HepG2 (cell line): Measurements from ENCODE around the gene DDX24. TPM values are rescaled to one million over a fixed set of nuclear protein-coding genes. Genes with fewer than 3 reads are reported as not detected.
"Not testable (repeated sequence)": the region's sequence is repeated elsewhere in the genome, so short reads cannot be mapped to it uniquely, and the experiment has no call there.

Source experiments
- ATAC-seq: fragments of 200-7000 bp; cut with Tn5 transposase; 3 replicates; pipeline ENCODE4 v1.9.1; 2020; ENCODE audit warnings: mild to moderate bottlenecking, moderate library complexity
- BruUV-seq: library from RNA; stranded (reverse); fragments of 400-500 nt; replicated peaks from 2 replicates; lab custom pipeline; 2021; lab: Mats Ljungman, UMichigan
- CTCF ChIA-PET: fragments of 300-600 bp; formaldehyde crosslinking; extraction: SDS; loops from one replicate; lab custom pipeline; 2021; ENCODE audit warnings: low total read pairs, inconsistent platforms, low intra/inter-chr PET ratio; lab: Yijun Ruan, JAX
- POLR2A ChIA-PET: fragments of 350-600 bp; sonication (Branson Sonifier 250); formaldehyde crosslinking; loops from one replicate; lab custom pipeline; 2020; ENCODE audit warnings: antibody characterized with exemption, inconsistent platforms; lab: Yijun Ruan, JAX
- DNase-seq: peaks from one replicate; pipeline ENCODE4 v3.0.0-alpha.2; 2015; ENCODE audit warnings: low spot score
- FAIRE-seq: peaks from 3 replicates; lab custom pipeline; 2011; peaks lifted over from hg19 to GRCh38; lab: Jason Lieb, UNC
- H2AFZ ChIP-seq: one replicate; pipeline ENCODE4 v1.6.1; 2011; ENCODE audit warnings: low read length, inconsistent platforms
- H3K27ac ChIP-seq: fragments of 300-600 bp; 3 replicates; pipeline ENCODE4 v1.8.0; 2011; ENCODE audit warnings: mixed run types, mild to moderate bottlenecking, mixed read lengths, low read length, inconsistent platforms; ENCODE audit not compliant: insufficient read depth; ENCODE audit errors: extremely low read length
- H3K27me3 ChIP-seq, 2 experiments: fragments of 200-600 bp in 1 of 2; 2 replicates in 1 of 2; 3 replicates in 1 of 2; pipeline versions ENCODE4 v1.6.0 to v1.8.0; 2011; ENCODE audit warnings: low read length in 2 of 2, mild to moderate bottlenecking in 2 of 2, moderate library complexity in 2 of 2, inconsistent platforms in 1 of 2; ENCODE audit not compliant: insufficient read depth in 2 of 2, control insufficient read depth in 1 of 2
- H3K36me3 ChIP-seq, 2 experiments: fragments of 200-600 bp in 1 of 2; replicated peaks in 1 of 2; 2 replicates in 1 of 2; 3 replicates in 1 of 2; pipeline versions ENCODE4 v1.5.1 to v1.8.0; 2011; ENCODE audit warnings: low read length in 2 of 2, inconsistent platforms in 1 of 2; ENCODE audit not compliant: insufficient read depth in 2 of 2, control insufficient read depth in 1 of 2
- H3K4me1 ChIP-seq: 2 replicates; pipeline ENCODE4 v1.5.1; 2012; ENCODE audit warnings: low read length, inconsistent platforms; ENCODE audit not compliant: insufficient read depth
- H3K4me2 ChIP-seq: 2 replicates; pipeline ENCODE4 v1.6.0; 2011; ENCODE audit warnings: low read depth, low read length, inconsistent platforms
- H3K4me3 ChIP-seq, 3 experiments: fragments of 200-600 bp in 1 of 3; sonication (generic), shearing (Covaris generic) in 1 of 3; replicated peaks in 1 of 3; 2 replicates each; pipeline ENCODE4 v1.5.1; 2011 to 2016; ENCODE audit warnings: low read length in 3 of 3, inconsistent platforms in 2 of 3, low read depth in 2 of 3, mild to moderate bottlenecking in 2 of 3, control low read depth in 1 of 3, mixed read lengths in 1 of 3; ENCODE audit not compliant: insufficient read depth in 1 of 3
- H3K79me2 ChIP-seq: one replicate; pipeline ENCODE4 v1.6.1; 2011; ENCODE audit warnings: low read length, inconsistent platforms; ENCODE audit not compliant: insufficient read depth
- H3K9ac ChIP-seq: 2 replicates; pipeline ENCODE4 v1.6.0; 2011; ENCODE audit warnings: mild to moderate bottlenecking, low read depth, low read length, inconsistent platforms; ENCODE audit not compliant: insufficient read depth
- H3K9me3 ChIP-seq: 2 replicates; pipeline ENCODE4 v1.5.1; 2012; ENCODE audit warnings: mild to moderate bottlenecking, low read length
- H4K20me1 ChIP-seq: 2 replicates; pipeline ENCODE4 v1.6.0; 2011; ENCODE audit warnings: inconsistent platforms, mild to moderate bottlenecking, low read length, moderate library complexity; ENCODE audit not compliant: insufficient read depth
- CCAR2 ChIP-seq: fragments of 200-400 bp; formaldehyde crosslinking; optimal IDR thresholded peaks from 2 replicates; pipeline ENCODE3; 2018; ENCODE audit warnings: low read depth, mild to moderate bottlenecking, low read length, moderate library complexity
- FOXM1 ChIP-seq: sonication (generic); formaldehyde crosslinking; IDR thresholded peaks from 2 replicates; pipeline ENCODE4 v1.5.0; 2020; ENCODE audit warnings: missing genetic modification reagents
- HNRNPUL1 ChIP-seq: fragments of 200-400 bp; formaldehyde crosslinking; IDR thresholded peaks from 2 replicates; pipeline ENCODE4 v1.6.1; 2017; ENCODE audit warnings: low read depth, mild to moderate bottlenecking, low read length, moderate library complexity
- HOMEZ ChIP-seq: IDR thresholded peaks from 2 replicates; pipeline ENCODE4 v1.6.1; 2016; ENCODE audit warnings: low read depth
- KDM1A ChIP-seq: IDR thresholded peaks from 2 replicates; pipeline ENCODE4 v1.6.1; 2016; ENCODE audit warnings: missing compliant biosample characterization
- PITX1 ChIP-seq: sonication (generic); formaldehyde crosslinking; IDR thresholded peaks from 2 replicates; pipeline ENCODE4 v1.5.1; 2020; ENCODE audit warnings: mild to moderate bottlenecking, missing genetic modification reagents
- RFX1 ChIP-seq: fragments of 450-650 bp; IDR thresholded peaks from 2 replicates; pipeline ENCODE4 v1.6.1; 2017
- SIX1 ChIP-seq: sonication (generic); formaldehyde crosslinking; IDR thresholded peaks from 2 replicates; pipeline ENCODE4 v1.4.0; 2020; ENCODE audit warnings: missing genetic modification reagents, borderline replicate concordance
- TEF ChIP-seq: sonication (generic); formaldehyde crosslinking; IDR thresholded peaks from 2 replicates; pipeline ENCODE4 v1.5.0; 2020; ENCODE audit warnings: missing genetic modification reagents
- YEATS2 ChIP-seq: sonication (generic); formaldehyde crosslinking; IDR thresholded peaks from 2 replicates; pipeline ENCODE4 v1.4.0; 2020; ENCODE audit warnings: missing genetic modification reagents, borderline replicate concordance
- YY1 ChIP-seq: IDR thresholded peaks from 2 replicates; pipeline ENCODE4 v1.6.1; 2011; ENCODE audit warnings: low read length, low read depth, moderate library complexity, mild to moderate bottlenecking; ENCODE audit not compliant: insufficient read depth, insufficient replicate concordance
- WGBS: methylation state at CpG from one replicate; pipeline ENCODE4 v1.1.6; 2017; ENCODE audit warnings: low lambda C conversion rate; 5-methylcytosine and 5-hydroxymethylcytosine counted together
- in situ Hi-C: cut with HindIII; loops from 2 replicates; pipeline ENCODE4 v1.10.0; 2017; ENCODE audit warnings: low pct_unique_long_range_greater_than_20kb; ENCODE audit not compliant: extremely low pct_ligation_motif_present
- intact Hi-C: fragments of 100-400 bp; cut with micrococcal nuclease; formaldehyde crosslinking; loops from one replicate; pipeline ENCODE4 v1.10.0; 2022; ENCODE audit not compliant: unreplicated experiment
- polyA plus RNA-seq, 8 experiments: library from polyadenylated mRNA; depleted of rRNA in 3 of 8; stranded (reverse) in 7 of 8; unstranded in 1 of 8; fragments of >200 nt; fragmentation: Illumina TruSeq in 4 of 8; extraction: Trizol in 4 of 8; gene quantifications; 2 replicates each; pipeline versions ENCODE4 v1.2.1 to v1.2.3, GENCODE V29; 2011 to 2016; ENCODE audit warnings: low read depth in 4 of 8, missing spikeins in 1 of 8, mixed read lengths in 1 of 8; ENCODE audit not compliant: insufficient read depth in 1 of 8
- total RNA-seq, 5 experiments: library from RNA; depleted of rRNA; stranded (reverse); fragments of >200 nt; fragmentation: Illumina TruSeq; extraction: Trizol; gene quantifications; 2 replicates each; pipeline ENCODE4 v1.2.3, GENCODE V29; 2016; ENCODE audit warnings: low read depth in 1 of 5
- TF ChIP-seq, protein P1 (sequence below): sonication (generic); formaldehyde crosslinking; IDR thresholded peaks from 2 replicates; pipeline ENCODE4 v1.8.0; 2022; ENCODE audit warnings: low read depth, missing genetic modification reagents

DDX24 gene
- total and polyA plus RNA-seq, 2 of the 13 experiments (the other 11 are each of a cell fraction or from before 2014, with no cell fraction given): 67.3 to 149 TPM

DNA sequence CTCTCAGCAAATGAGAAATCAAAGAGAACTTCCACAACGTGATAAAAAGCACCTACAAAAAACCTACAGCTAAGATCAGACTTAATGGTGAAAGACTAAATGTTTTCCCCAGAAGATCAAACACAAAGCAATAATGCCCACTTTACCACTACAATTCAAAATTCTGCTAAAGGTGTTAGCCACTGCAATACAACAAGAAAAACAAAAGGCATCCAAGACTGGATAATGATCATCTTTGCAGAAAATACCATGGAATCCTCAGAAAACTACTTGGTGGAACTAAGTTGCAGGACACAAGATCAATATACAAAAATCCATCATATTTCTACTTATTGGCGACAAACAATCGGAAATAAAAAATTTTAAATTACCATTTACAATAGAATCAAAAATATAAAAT, 6.5 kb downstream of the DDX24 start (continued):
- TF ChIP-seq, protein P1, sequence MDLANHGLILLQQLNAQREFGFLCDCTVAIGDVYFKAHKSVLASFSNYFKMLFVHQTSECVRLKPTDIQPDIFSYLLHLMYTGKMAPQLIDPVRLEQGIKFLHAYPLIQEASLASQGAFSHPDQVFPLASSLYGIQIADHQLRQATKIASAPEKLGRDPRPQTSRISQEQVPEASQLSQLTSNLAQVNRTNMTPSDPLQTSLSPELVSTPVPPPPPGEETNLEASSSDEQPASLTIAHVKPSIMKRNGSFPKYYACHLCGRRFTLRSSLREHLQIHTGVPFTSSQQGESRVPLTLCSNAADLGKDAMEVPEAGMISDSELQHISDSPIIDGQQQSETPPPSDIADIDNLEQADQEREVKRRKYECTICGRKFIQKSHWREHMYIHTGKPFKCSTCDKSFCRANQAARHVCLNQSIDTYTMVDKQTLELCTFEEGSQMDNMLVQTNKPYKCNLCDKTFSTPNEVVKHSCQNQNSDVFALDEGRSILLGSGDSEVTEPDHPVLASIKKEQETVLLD (CRISPR knock-in tag): no peak
- 0 out of 2 replicates have a peak, but pooled peaks have one; percentile 64 for TF ChIP-seq KDM1A (CRISPR knock-in tag)

- H3K9ac ChIP-seq, FAIRE-seq, CTCF ChIA-PET, DNase-seq, POLR2A ChIA-PET, H3K27me3 ChIP-seq, H2AFZ ChIP-seq, H3K4me3 ChIP-seq, H3K36me3 ChIP-seq, H3K4me2 ChIP-seq, in situ Hi-C loops, H3K27ac ChIP-seq, intact Hi-C loops, BruUV-seq, ATAC-seq: not testable (repeated sequence)
- WGBS: 97% methylated on average over 3 of the region's 3 CpGs
- Histone ChIP-seq H3K79me2 (peaks cover 88% of the 10 kb centered on the region), H3K9me3 (peaks cover 35% of the 10 kb centered on the region), H3K4me1 (peaks cover 30% of the 10 kb centered on the region), H4K20me1 (peaks cover 13% of the 10 kb centered on the region)
Measured at GRCh38 chr14:94072076-94072475, 8.9 kb downstream of the DDX24 start.

DNA sequence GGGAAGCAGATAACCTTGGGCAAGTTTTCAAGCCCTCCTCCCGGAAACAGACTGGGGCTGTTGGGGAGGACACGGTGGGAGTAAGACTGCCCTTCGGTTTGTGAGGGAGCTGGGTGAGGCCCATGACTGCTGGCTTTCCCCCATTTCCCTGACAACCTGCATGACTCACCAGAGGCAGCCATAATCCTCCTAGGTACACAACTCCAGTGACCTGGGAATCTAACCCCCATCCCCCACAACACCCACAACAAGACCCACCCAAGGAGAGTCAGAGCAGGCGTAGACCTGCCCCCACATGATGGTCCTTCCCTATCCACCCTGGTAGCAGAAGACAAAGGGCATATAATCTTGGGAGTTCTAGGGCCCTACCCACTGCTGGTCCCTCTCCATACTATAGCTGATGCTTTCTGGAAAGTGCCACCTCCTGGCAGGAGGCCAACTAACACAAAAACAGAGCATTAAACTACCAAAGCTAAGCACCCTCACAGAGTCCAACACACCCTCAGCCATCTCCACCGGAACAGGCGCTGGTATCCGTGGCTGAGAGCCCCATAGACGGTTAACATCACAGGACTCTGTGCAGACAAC, 14.8 kb downstream of the DDX24 start:
- H3K27me3 ChIP-seq: no peaks in the 10 kb centered on the region
- no peak overlapping the region for H2AFZ ChIP-seq
- 0 out of 2 replicates have a peak, but pooled peaks cover 7% of the 10 kb centered on the region for H4K20me1 ChIP-seq
- intact Hi-C loops: no loop called here
- H3K79me2 ChIP-seq: peaks cover 86% of the 10 kb centered on the region
- CTCF ChIA-PET: no interaction called here
- FAIRE-seq: no peak
- H3K9me3 ChIP-seq: peaks cover 19% of the 10 kb centered on the region
- in situ Hi-C loops: no loop called here
- H3K27ac ChIP-seq: peak overlapping the region; percentile 50
- peak; percentile 71 for ATAC-seq
- no TSS peak for BruUV-seq
- POLR2A ChIA-PET: interaction anchor here (0.7 to 2.6 kb wide), 4 partner anchors 13 to 257 kb away, joined by 3 to 10 read pairs (median 4); partner anchors contain the start of genes DDX24, IFI27, IFI27L1 and SERPINA6
- H3K4me2 ChIP-seq: peak overlapping the region; percentile 40
- peak overlapping the region; percentile 8; the same call in 1 of the 2 replicates for H3K9ac ChIP-seq
- 29% methylated on average over 4 of the region's 8 CpGs for WGBS
- peaks cover 33% of the 10 kb centered on the region for H3K4me1 ChIP-seq
- DNase-seq: peak; percentile 38
- no peak overlapping the region for H3K4me3 ChIP-seq
- H3K36me3 ChIP-seq: peaks cover 9 to 25% of the 10 kb centered on the region in 2 experiments
- TF ChIP-seq YY1: peak; percentile 28
- peak; percentile 14; the same call in 1 of the 2 replicates for TF ChIP-seq HOMEZ (CRISPR knock-in tag)
- peak; percentile 9; the same call in 1 of the 2 replicates for TF ChIP-seq RFX1
- TF ChIP-seq CCAR2: no peak
- no peak for TF ChIP-seq HNRNPUL1
- no peak for TF ChIP-seq TEF (CRISPR knock-in tag)
- no peak for TF ChIP-seq FOXM1 (CRISPR knock-in tag)
- peak; percentile 21; the same call in 1 of the 2 replicates for TF ChIP-seq PITX1 (CRISPR knock-in tag)
- TF ChIP-seq SIX1 (CRISPR knock-in tag): no peak
- 0 out of 2 replicates have a peak, but pooled peaks have one; percentile 6 for TF ChIP-seq YEATS2 (CRISPR knock-in tag)
